Mesodermal cell (in vitro differentiated cells): ENCODE measurements around the gene JMJD1C.
A peak's percentile ranks its signal among the peaks of the same experiment; 100 is the strongest.

Experiments
- H3K27ac ChIP-seq: 2 replicates; pipeline ENCODE4 v1.7.0; 2013; ENCODE audit warnings: mild to moderate bottlenecking, low read depth, low read length, moderate library complexity; ENCODE audit not compliant: severe bottlenecking
- H3K36me3 ChIP-seq: 2 replicates; pipeline ENCODE4 v1.7.1; 2013; ENCODE audit warnings: mild to moderate bottlenecking, low read length, moderate library complexity; ENCODE audit not compliant: control insufficient read depth, insufficient read depth
- H3K4me1 ChIP-seq: one replicate; pipeline ENCODE4 v1.7.1; 2013; ENCODE audit warnings: mild to moderate bottlenecking, low read length; ENCODE audit not compliant: insufficient read depth, control insufficient read depth, poor library complexity, severe bottlenecking
- H3K4me3 ChIP-seq: 2 replicates; pipeline ENCODE4 v1.7.0; 2013; ENCODE audit warnings: low read length, control low read depth, mild to moderate bottlenecking; ENCODE audit not compliant: insufficient read depth, poor library complexity, severe bottlenecking; ENCODE audit errors: extremely low read depth
- H3K9me3 ChIP-seq: 2 replicates; pipeline ENCODE4 v1.7.1; 2013; ENCODE audit warnings: mild to moderate bottlenecking, low read length, moderate library complexity; ENCODE audit not compliant: control insufficient read depth
- WGBS, 2 experiments: methylation state at CpG; one replicate each; pipeline ENCODE4 v1.1.5; 2013; ENCODE audit warnings: missing lambda C conversion rate in 2 of 2; ENCODE audit not compliant: insufficient coverage in 2 of 2; 5-methylcytosine and 5-hydroxymethylcytosine counted together

The JMJD1C gene

DNA sequence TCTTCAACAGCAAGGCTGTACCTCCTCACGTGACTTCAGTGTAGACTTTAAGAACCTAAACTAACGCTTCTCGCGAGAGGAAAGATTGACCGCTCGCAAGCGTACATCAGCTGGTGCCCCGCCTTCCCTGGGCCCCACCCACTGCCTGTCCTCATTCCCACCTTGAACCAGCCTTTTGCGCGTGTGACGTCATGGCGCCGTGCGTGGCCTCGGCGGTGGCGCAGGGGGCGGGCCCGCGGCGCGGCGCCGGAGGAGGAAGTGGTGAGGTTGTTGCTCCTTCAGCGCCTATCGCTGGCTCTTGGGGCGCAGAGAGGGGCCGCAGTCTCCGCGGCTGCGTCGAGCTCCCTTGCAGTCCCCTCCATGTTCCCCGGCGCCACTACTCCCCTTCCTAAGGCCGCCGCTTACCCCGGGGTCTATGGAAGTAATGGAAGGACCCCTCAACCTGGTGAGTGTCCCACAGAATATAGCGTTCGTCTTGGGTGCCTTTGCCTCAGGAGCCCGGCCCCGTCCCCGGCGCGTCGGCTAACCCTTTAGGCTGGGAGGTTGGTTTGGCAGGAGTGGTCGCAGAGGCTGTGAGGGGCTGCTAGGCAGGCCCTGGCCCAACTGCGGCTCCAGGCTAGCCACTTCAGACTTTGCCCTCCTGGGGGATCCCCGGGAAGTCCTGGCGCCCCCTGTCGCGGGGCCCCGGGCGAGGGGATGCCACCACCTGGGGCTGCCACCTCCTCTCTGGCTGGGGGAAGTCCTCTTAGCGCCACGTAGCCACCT, 332.5 kb downstream of the JMJD1C start, which contains the start of gene NRBF2:
Gene NRBF2 (plus strand): TSS at position 273 of the 765 bp plus-strand sequence. CDS start 143 bp downstream, at position 416.
- Histone ChIP-seq H3K9me3 (peaks cover 13% of the 10 kb centered on the region), H3K4me1 (peaks cover 7% of the 10 kb centered on the region), H3K36me3 (no peaks in the 10 kb centered on the region), H3K4me3 (peak within 1 kb of the TSS; percentile 92), H3K27ac (peak within 1 kb of the TSS; percentile 87)
- WGBS, 2 experiments = 2 to 3% methylated on average over 42 to 44 of the region's 55 CpGs

DNA sequence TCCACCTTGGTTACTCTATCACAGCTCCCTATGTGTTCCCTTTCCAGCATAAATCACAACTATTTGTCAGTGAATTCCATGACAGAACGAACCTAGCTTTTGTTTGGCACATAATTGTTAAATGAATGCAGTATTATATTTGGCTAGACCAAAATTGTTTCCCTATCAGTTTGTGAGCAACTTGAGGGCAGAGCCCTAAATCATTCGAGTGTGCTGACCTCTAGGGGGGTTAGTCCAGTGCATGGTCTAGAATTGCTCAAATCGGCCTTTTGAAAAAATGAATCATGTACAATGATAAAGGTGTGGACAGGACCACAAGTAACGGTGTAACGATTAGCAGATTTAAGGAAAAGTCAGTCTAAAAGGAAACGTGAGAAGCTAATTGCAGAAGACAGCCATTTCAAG, 333.1 kb downstream of the JMJD1C start:
- Histone ChIP-seq H3K9me3 (peaks cover 13% of the 10 kb centered on the region), H3K4me3 (no peak overlapping the region), H3K27ac (no peak overlapping the region), H3K4me1 (peaks cover 7% of the 10 kb centered on the region), H3K36me3 (no peaks in the 10 kb centered on the region)
- WGBS, 2 experiments = 85 to 89% methylated on average over 5 to 6 of the region's 6 CpGs

DNA sequence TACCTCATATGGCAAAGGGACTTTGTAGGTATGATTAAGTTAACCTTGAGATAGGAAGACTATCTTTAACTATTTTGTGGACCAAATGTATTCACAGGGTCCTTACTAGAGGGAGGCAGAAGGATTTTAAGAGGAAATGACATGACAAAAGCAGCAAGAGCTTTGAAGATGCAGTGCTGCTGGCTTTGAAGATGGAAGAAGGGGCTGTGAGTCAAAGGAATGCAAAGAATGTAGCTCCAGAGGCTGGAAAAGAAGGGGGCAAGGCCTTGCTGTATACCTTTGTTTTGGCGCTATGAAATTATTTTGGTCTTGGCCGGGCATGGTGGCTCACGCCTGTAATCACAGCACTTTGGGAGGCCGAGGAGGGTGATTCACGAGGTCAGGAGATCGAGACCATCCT, 335.9 kb downstream of the JMJD1C start:
- Histone ChIP-seq H3K36me3 (no peaks in the 10 kb centered on the region), H3K4me1 (peaks cover 7% of the 10 kb centered on the region), H3K9me3 (peaks cover 13% of the 10 kb centered on the region), H3K4me3 (no peak overlapping the region), H3K27ac (peak overlapping the region; percentile 45)
- 34 to 74% methylated on average over 3 to 5 of the region's 6 CpGs for WGBS, 2 experiments

DNA sequence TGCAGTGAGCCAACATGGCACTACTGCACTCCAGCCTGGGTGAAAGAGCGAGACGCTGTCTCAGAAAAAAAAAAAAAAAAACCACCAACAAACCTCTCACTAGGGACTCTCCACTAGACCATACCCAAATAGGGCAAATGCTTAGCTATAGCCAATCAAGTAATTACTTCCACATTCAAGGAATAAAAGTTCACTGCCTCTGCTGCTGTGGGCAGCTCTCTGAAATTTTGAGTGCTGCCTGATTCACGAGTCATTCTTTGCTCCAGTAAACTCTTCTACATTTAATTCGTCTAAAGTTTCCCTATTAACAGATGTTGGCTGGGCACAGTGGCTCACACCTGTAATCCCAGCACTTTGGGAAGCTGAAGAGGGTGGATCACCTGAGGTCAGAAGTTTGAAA, 337.3 kb downstream of the JMJD1C start:
- 82 to 88% methylated on average over 2 to 3 of the region's 4 CpGs for WGBS, 2 experiments
- peaks cover 13% of the 10 kb centered on the region for H3K9me3 ChIP-seq
- H3K27ac ChIP-seq = no peak overlapping the region
- H3K4me3 ChIP-seq = no peak overlapping the region
- H3K4me1 ChIP-seq = peaks cover 4% of the 10 kb centered on the region
- no peaks in the 10 kb centered on the region for H3K36me3 ChIP-seq

DNA sequence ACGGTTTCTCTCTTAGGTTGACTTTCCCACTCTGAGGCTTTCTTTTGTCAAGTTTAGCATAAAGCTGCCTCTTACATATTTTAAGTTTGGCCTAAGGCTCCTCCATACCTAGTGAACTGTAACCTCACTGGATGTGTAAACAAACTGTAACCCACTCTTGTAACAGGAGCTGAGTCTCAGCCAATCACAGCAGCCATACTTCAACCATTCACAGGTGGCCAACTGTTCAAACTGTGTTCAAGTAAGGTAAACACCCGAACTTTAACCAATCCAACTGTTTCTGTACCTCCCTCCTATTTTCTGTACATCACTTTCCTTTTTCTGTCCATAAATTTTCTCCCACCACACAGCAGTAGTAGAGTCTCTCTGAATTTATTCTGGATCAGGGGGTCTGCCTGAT, 340.3 kb downstream of the JMJD1C start:
- H3K9me3 ChIP-seq = peaks cover 8% of the 10 kb centered on the region
- 59 to 88% methylated on average over 1 to 2 of the region's 2 CpGs for WGBS, 2 experiments

DNA sequence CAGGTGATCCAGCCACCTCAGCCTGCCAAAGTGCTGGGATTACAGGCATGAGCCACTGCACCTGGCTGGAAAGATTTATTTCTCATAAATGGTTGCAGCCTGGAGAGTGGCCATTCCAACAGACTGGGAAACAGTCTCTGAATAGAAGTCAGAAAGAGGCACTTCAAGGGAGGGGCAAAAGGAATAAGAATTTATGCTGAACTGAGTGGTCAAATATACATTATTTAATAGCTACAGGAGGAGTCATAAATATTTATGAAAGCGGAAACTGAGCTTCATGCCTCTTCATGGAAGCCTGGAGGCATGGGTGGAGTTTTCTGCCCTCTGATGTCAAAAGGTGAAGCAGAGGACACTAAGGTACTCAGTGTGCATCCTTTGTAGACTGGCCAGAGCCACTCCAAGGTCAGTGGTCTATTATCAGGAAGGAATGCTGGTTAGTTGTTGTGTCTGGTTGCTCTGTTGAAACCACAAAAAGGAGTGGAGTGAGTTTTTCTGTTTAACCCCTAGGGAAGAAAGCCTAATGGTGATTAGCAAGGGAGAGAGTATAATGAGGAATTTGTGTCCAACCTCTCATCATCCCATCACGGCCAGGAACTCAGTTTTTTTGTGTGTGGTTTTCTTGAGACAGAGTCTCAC, 341.9 kb downstream of the JMJD1C start:
- no peak overlapping the region for H3K4me3 ChIP-seq
- WGBS, 2 experiments = 67 to 86% methylated on average over 1 of the region's 2 CpGs
- H3K9me3 ChIP-seq = peaks cover 8% of the 10 kb centered on the region
- no peak overlapping the region for H3K27ac ChIP-seq
- no peaks in the 10 kb centered on the region for H3K36me3 ChIP-seq
- H3K4me1 ChIP-seq = no peaks in the 10 kb centered on the region

More for the DNA sequence above, 340.3 kb downstream of the JMJD1C start:
- Histone ChIP-seq H3K27ac (no peak overlapping the region), H3K36me3 (no peaks in the 10 kb centered on the region), H3K4me1 (peaks cover 4% of the 10 kb centered on the region), H3K4me3 (no peak overlapping the region)

DNA sequence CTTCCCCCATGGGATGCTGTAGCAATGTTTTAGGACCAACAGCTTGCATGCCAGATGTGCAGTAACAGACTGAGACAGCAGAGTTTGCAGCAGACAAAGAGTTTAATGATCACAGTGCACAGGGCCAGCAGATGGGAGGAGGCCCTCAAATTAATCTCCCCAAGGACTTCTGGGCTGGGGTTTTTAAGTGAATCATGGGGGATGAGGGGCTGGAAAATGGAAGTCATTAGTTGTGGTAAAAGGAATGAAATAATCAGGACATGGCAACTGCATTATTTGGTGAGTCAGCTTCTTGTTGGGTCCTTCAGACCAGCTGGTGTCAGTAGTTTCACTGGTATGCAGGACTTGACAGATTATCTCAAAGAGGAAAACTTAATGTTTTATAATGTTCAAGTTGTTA, 345.2 kb downstream of the JMJD1C start:
- no peaks in the 10 kb centered on the region for H3K36me3 ChIP-seq
- no peaks in the 10 kb centered on the region for H3K4me1 ChIP-seq
- H3K9me3 ChIP-seq = peaks cover 8% of the 10 kb centered on the region
- no peak overlapping the region for H3K4me3 ChIP-seq
- no peak overlapping the region for H3K27ac ChIP-seq

DNA sequence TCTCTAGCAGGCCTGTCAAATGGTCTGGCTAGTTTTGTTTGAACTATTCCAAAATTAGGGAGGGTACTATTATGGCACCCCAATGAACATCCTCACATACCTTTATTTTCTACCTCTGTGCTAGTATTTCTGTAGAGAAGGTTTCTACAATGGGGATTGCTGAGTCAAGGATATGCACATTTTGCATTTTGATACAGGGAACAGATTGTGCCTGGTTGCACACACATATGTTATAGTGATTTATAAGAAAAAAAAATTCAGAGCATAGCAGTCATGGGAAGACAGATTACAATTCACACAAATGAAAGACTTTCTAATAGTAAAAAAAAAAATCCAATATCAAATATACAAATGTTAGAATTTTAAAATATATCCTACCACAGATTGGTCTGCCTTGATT, 346.7 kb downstream of the JMJD1C start:
- Histone ChIP-seq H3K4me1 (no peaks in the 10 kb centered on the region), H3K9me3 (peaks cover 8% of the 10 kb centered on the region), H3K36me3 (no peaks in the 10 kb centered on the region), H3K27ac (no peak overlapping the region), H3K4me3 (no peak overlapping the region)
